Subcutaneous adipose tissue (tissue), 4 donors: Measurements from ENCODE around the gene RBM4B. TPM values are rescaled to one million over a fixed set of nuclear protein-coding genes. Genes with fewer than 3 reads are reported as not detected.

Experiments used
- CTCF ChIP-seq: fragments of 450-650 bp; IDR thresholded peaks from one replicate; pipeline ENCODE4 v1.5.1; 2016; ENCODE audit warnings: low read depth, mild to moderate bottlenecking, control low read depth, antibody characterized with exemption, moderate library complexity
- total RNA-seq, 4 donors: library from RNA; depleted of rRNA; stranded (reverse); fragments of >200 nt; gene quantifications; one replicate each; pipeline ENCODE4 v1.1.0, GENCODE V29; 2016

Gene RBM4B
- total RNA-seq, 4 donors from 2014 or later: 3.9 to 10.2 (median 9.0) TPM

GRCh38 chr11:66704659-66705360 is 27.1 kb upstream of the RBM4B start:
- no peak for TF ChIP-seq CTCF

DNA sequence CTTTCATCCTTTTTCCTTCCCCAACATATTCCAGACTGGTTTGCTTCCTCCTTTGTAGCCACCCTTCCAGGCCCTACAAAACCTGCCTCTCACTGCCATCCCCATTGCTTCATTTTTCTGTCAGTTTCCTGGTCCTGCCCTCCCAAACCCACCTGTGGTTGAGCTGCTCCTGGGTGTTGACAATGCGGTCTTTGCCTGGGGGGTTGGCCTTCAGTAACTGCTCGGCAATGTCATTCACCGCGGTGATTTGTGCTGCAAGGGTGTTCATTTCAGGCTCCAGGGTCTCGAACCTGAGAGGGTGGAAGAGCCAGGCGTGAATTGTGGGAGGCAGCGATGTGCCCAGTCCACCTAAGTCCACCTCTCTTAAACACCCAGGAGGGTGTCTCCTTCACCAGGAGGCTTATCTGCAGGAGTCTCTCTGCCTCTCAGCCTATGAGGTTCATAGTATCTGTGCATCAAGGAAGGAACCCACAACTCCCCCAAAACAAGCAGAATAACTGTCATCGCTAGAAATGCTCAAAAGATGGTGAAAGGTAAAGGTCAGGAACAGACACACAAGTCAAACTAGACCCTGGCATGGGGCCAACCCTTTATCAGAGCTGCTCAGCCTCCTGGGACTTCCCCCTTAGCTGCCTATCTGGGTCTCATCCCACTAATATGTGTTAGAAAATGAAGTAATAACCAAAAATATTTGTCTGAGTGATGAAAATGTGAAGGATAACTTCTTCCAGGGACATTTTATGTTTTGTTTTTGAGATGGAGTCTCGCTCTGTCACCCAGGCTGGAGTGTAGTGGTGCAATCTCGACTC is 23.9 kb upstream of the RBM4B start:
- TF ChIP-seq CTCF: no peak

DNA sequence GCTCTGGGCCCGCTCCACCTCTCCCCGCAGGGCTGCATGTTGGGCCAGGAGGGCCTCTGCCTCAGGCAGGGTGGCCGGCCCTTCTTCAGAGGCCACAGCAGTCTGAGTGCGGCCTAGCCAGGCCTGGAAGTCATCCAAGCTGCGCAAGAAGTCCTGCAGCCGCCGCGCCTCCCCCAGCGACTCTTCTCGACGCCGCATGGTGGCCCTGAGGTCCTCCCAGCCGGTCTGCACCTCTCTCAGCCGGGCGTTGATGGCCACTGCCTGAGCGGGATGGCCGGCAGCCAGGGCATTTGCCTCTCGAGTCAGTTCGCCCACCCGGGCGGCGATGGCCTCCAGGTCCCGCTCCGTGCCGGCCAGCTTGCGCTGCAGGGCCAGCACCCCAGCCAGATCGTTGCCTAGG is 23.1 kb upstream of the RBM4B start:
- TF ChIP-seq CTCF: no peak

DNA sequence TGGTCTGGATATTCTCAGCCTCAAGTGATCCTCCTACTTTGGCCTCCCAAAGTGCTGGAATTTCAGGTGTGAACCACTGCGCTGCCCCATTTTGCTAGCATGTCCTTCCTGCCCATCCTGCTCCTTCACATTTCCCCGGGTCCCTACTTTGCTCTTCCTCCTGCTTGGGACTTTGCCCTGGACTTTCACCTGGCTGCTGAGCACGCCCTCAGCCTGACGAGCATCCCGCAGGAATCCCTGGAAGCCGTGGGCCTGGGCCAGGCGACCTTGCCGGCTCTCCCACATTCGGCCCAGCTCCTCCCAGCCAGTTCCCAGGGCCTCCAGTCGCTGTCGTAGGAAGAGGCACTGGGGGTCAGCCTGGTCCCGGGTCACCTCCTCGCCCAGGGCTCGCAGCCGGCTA is 22.6 kb upstream of the RBM4B start:
- TF ChIP-seq CTCF: no peak

DNA sequence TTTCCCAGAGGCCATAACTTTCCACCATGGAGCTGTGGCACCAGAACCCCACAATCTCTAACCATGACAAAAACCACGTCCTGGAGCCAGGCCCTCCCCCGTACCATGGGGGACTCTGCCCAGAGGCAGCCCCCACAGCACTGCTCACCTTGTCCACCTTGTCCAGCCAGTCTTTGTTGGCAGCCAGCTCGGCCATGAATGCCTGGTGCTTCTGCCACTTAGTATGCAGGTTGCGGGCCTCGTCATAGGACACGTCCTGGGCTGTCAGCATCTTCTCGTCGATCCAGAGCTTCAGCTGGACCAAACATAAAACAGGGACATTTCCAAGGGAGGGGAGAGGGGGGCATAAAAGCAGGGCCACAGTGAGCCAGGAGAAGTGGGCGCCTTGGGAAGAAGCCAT is 20.8 kb upstream of the RBM4B start:
- no peak for TF ChIP-seq CTCF

GRCh38 chr11:66697988-66698387 is 20.3 kb upstream of the RBM4B start:
- no peak for TF ChIP-seq CTCF

DNA sequence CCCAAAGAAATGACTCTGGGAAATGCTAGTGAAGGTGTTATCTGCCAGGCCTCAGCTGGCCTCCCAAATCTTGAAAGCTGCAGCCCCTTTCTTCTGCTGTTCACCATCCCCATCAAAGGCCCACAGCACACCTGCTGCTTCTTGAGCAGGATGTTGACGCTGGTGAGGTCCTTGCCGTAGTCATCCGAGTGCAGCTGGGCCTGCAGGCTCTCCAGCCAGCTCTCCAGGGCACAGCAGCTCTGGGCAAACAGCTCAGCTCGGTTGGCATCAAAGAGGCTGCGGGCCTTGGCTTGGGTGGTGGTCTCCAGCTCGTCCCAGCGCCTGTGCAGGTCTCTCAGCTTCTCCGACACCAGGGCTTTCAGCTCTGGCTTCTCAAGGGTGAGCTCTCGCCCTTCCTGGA is 18.5 kb upstream of the RBM4B start:
- TF ChIP-seq CTCF: no peak
